H9 (cell line): ENCODE measurements around the gene CEP55. TPM values are rescaled to one million over a fixed set of nuclear protein-coding genes. Genes with fewer than 3 reads are reported as not detected.

Source experiments
- DNase-seq: peaks from one replicate; pipeline ENCODE4 v3.0.0-alpha.2; 2017
- H2AFZ ChIP-seq: one replicate; pipeline ENCODE4 v1.6.1; 2013; ENCODE audit warnings: mild to moderate bottlenecking, low read length, control low read depth, moderate library complexity
- H2AK5ac ChIP-seq: 2 replicates; pipeline ENCODE4 v1.6.1; 2013; ENCODE audit warnings: low read length, control low read depth, mixed read lengths; ENCODE audit not compliant: insufficient read length
- H2BK120ac ChIP-seq: one replicate; pipeline ENCODE4 v1.6.1; 2013; ENCODE audit warnings: low read depth, mild to moderate bottlenecking, low read length, control low read depth, inconsistent platforms; ENCODE audit not compliant: poor library complexity, severe bottlenecking
- H2BK12ac ChIP-seq: 2 replicates; pipeline ENCODE4 v1.6.1; 2013; ENCODE audit warnings: low read length, control low read depth, mixed read lengths, low read depth; ENCODE audit not compliant: insufficient read length
- H2BK15ac ChIP-seq: 2 replicates; pipeline ENCODE4 v1.6.1; 2013; ENCODE audit warnings: low read depth, low read length, control low read depth
- H2BK20ac ChIP-seq: one replicate; pipeline ENCODE4 v1.6.1; 2013; ENCODE audit warnings: low read depth, mild to moderate bottlenecking, low read length, control low read depth, inconsistent platforms; ENCODE audit not compliant: poor library complexity, severe bottlenecking
- H2BK5ac ChIP-seq: 2 replicates; pipeline ENCODE4 v1.6.1; 2013; ENCODE audit warnings: low read length, control low read depth, mixed read lengths; ENCODE audit not compliant: insufficient read length
- H3K14ac ChIP-seq: 2 replicates; pipeline ENCODE4 v1.6.1; 2013; ENCODE audit warnings: low read length, control low read depth; ENCODE audit not compliant: insufficient read depth
- H3K18ac ChIP-seq: 2 replicates; pipeline ENCODE4 v1.6.1; 2013; ENCODE audit warnings: low read depth, mild to moderate bottlenecking, mixed read lengths, low read length, control low read depth; ENCODE audit not compliant: insufficient read length
- H3K23ac ChIP-seq: 2 replicates; pipeline ENCODE4 v1.6.1; 2013; ENCODE audit warnings: low read length, control low read depth, mixed read lengths, low read depth; ENCODE audit not compliant: insufficient read length
- H3K23me2 ChIP-seq: 2 replicates; pipeline ENCODE4 v1.6.1; 2013; ENCODE audit warnings: low read depth, mild to moderate bottlenecking, mixed read lengths, low read length, control low read depth; ENCODE audit not compliant: insufficient read length, poor library complexity, severe bottlenecking
- H3K27ac ChIP-seq: 2 replicates; pipeline ENCODE4 v1.5.1; 2013; ENCODE audit warnings: low read length, control low read depth, mixed read lengths, low read depth; ENCODE audit not compliant: insufficient read length
- H3K27me3 ChIP-seq: 2 replicates; pipeline ENCODE4 v1.6.1; 2013; ENCODE audit warnings: low read length, control low read depth, inconsistent platforms; ENCODE audit not compliant: insufficient read depth
- H3K4ac ChIP-seq: 2 replicates; pipeline ENCODE4 v1.6.1; 2013; ENCODE audit warnings: low read depth, mild to moderate bottlenecking, control low read depth, inconsistent platforms, low read length, moderate library complexity
- H3K4me1 ChIP-seq: 2 replicates; pipeline ENCODE4 v1.6.1; 2013; ENCODE audit warnings: low read length, control low read depth, inconsistent platforms; ENCODE audit not compliant: insufficient read depth
- H3K4me2 ChIP-seq: 2 replicates; pipeline ENCODE4 v1.6.1; 2013; ENCODE audit warnings: low read length, control low read depth, mixed read lengths; ENCODE audit not compliant: insufficient read length, insufficient read depth
- H3K56ac ChIP-seq: 2 replicates; pipeline ENCODE4 v1.6.1; 2013; ENCODE audit warnings: low read depth, mild to moderate bottlenecking, mixed read lengths, low read length, control low read depth; ENCODE audit not compliant: insufficient read length
- H3K79me1 ChIP-seq: 2 replicates; pipeline ENCODE4 v1.6.1; 2013; ENCODE audit warnings: low read depth, mild to moderate bottlenecking, moderate library complexity, low read length, control low read depth, inconsistent platforms; ENCODE audit not compliant: insufficient read depth, poor library complexity, severe bottlenecking
- H3K79me2 ChIP-seq: 2 replicates; pipeline ENCODE4 v1.6.1; 2013; ENCODE audit warnings: low read length, control low read depth, inconsistent platforms; ENCODE audit not compliant: insufficient read depth
- H3K9ac ChIP-seq: 2 replicates; pipeline ENCODE4 v1.6.1; 2013; ENCODE audit warnings: low read length, control low read depth, mixed read lengths; ENCODE audit not compliant: insufficient read length; ENCODE audit errors: extremely low read depth
- H3K9me3 ChIP-seq: one replicate; pipeline ENCODE4 v1.6.1; 2013; ENCODE audit warnings: low read depth, low read length, inconsistent platforms; ENCODE audit not compliant: control insufficient read depth
- H3T11ph ChIP-seq: one replicate; pipeline ENCODE4 v1.6.1; 2013; ENCODE audit warnings: mild to moderate bottlenecking, low read length, control low read depth, inconsistent platforms
- H4K20me1 ChIP-seq: one replicate; pipeline ENCODE4 v1.6.1; 2013; ENCODE audit not compliant: control insufficient read depth, insufficient read length, insufficient read depth
- H4K5ac ChIP-seq: 2 replicates; pipeline ENCODE4 v1.6.1; 2013; ENCODE audit warnings: low read depth, mild to moderate bottlenecking, mixed read lengths, low read length, control low read depth; ENCODE audit not compliant: insufficient read length
- H4K8ac ChIP-seq: replicated peaks from 2 replicates; pipeline ENCODE4 v1.6.1; 2013; ENCODE audit warnings: low read length, control low read depth, mixed read lengths, low read depth; ENCODE audit not compliant: insufficient read length
- H4K91ac ChIP-seq: 2 replicates; pipeline ENCODE4 v1.6.1; 2013; ENCODE audit warnings: low read depth, mild to moderate bottlenecking, moderate library complexity, mixed read lengths, low read length, control low read depth; ENCODE audit not compliant: insufficient read length
- H3K27ac Mint-ChIP-seq, 3 experiments: 2 replicates in 2 of 3; 3 replicates in 1 of 3; pipeline ENCODE4 v1.8.0; 2020 to 2021; ENCODE audit warnings: mixed read lengths in 3 of 3, mild to moderate bottlenecking in 1 of 3, moderate library complexity in 1 of 3
- H3K27me3 Mint-ChIP-seq: 2 replicates; pipeline ENCODE4 v1.8.0; 2021; ENCODE audit warnings: low read depth, mild to moderate bottlenecking, moderate library complexity, mixed read lengths
- H3K36me3 Mint-ChIP-seq, 3 experiments: 2 replicates in 2 of 3; 3 replicates in 1 of 3; pipeline ENCODE4 v1.8.0; 2020 to 2021; ENCODE audit warnings: low read depth in 3 of 3, mixed read lengths in 3 of 3; ENCODE audit not compliant: insufficient read depth in 1 of 3
- H3K4me1 Mint-ChIP-seq, 2 experiments: 2 replicates each; pipeline ENCODE4 v1.8.0; 2020; ENCODE audit warnings: mixed read lengths in 2 of 2
- H3K4me3 Mint-ChIP-seq, 2 experiments: 2 replicates in 1 of 2; 3 replicates in 1 of 2; pipeline ENCODE4 v1.8.0; 2020 to 2021; ENCODE audit warnings: mild to moderate bottlenecking in 2 of 2, mixed read lengths in 2 of 2, moderate library complexity in 1 of 2
- H3K9me3 Mint-ChIP-seq, 2 experiments: 2 replicates in 1 of 2; 3 replicates in 1 of 2; pipeline ENCODE4 v1.8.0; 2020; ENCODE audit warnings: mild to moderate bottlenecking in 2 of 2, mixed read lengths in 2 of 2, moderate library complexity in 1 of 2
- WGBS: extraction: QIAGEN DNeasy Blood & Tissue Kit; methylation state at CpG from one replicate; pipeline ENCODE4 v1.1.7; 2013; ENCODE audit warnings: missing lambda C conversion rate, low lambda C conversion rate, mixed read lengths; ENCODE audit not compliant: insufficient read length; ENCODE audit errors: extremely low coverage; 5-methylcytosine and 5-hydroxymethylcytosine counted together
- total RNA-seq: library from RNA; stranded (reverse); gene quantifications from 2 replicates; pipeline ENCODE4 v1.2.1, GENCODE V29; 2021
- TF ChIP-seq, protein P1 (sequence below): fragments of 200-600 bp; sonication (generic); conservative IDR thresholded peaks from 3 replicates; pipeline ENCODE4 v1.8.0; 2021; ENCODE audit warnings: antibody characterized with exemption, mild to moderate bottlenecking

Gene CEP55
- total RNA-seq, 1 experiment from 2014 or later: 17.8 TPM

DNA sequence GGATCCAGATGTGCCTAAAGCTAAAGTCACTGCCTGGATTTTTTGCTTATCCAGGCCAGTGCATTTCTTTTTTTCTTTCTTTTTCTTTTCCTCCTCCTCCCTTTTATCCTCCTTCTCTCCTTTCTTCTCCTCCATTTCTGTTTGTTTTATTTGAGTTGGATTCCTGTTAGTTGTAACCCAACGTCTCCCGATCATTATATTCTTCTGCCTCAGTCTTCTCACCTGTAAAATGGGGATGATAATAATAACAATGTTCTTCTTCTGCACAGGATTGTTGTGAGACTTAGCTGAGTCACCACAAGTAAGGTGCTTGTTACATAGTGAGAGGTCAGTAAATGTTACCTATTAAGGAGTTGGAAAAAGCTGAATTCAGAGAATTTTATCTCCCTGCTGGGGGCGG is 56.4 kb downstream of the CEP55 start:
- Histone ChIP-seq H2BK5ac (no peak overlapping the region), H3K4ac (no peak overlapping the region), H2BK120ac (no peak overlapping the region), H3K4me2 (no peak overlapping the region), H3K27ac (no peak overlapping the region), H3K4me1 (peaks cover 2% of the 10 kb centered on the region; the same call in 1 of the 2 replicates), H3T11ph (no peak overlapping the region), H3K18ac (no peak overlapping the region), H3K79me2 (no peaks in the 10 kb centered on the region), H3K23ac (no peak overlapping the region), H4K20me1 (no peaks in the 10 kb centered on the region), H3K56ac (no peak overlapping the region), H3K79me1 (no peaks in the 10 kb centered on the region), H2AK5ac (no peak overlapping the region), H4K5ac (no peak overlapping the region), H3K23me2 (no peaks in the 10 kb centered on the region), H3K14ac (no peak overlapping the region), H3K9ac (no peak overlapping the region), H4K8ac (no peak overlapping the region), H2BK20ac (no peak overlapping the region), H4K91ac (no peak overlapping the region), H3K9me3 (no peaks in the 10 kb centered on the region), H2BK12ac (no peak overlapping the region), H2AFZ (no peak overlapping the region), H3K27me3 (no peaks in the 10 kb centered on the region), H2BK15ac (no peak overlapping the region)
- Mint-ChIP-seq H3K36me3 (no peaks in the 10 kb centered on the region), H3K27ac (no peak overlapping the region), H3K4me3 (no peak overlapping the region), H3K27me3 (peaks cover 8% of the 10 kb centered on the region), H3K9me3 (no peaks in the 10 kb centered on the region; a peak in 1 of 5 replicates), H3K4me1 (peaks cover 8 to 12% of the 10 kb centered on the region in 2 experiments)
- no peak for DNase-seq
- no CpG with 5 or more reads among the region's 3 CpGs for WGBS
- TF ChIP-seq, protein P1, sequence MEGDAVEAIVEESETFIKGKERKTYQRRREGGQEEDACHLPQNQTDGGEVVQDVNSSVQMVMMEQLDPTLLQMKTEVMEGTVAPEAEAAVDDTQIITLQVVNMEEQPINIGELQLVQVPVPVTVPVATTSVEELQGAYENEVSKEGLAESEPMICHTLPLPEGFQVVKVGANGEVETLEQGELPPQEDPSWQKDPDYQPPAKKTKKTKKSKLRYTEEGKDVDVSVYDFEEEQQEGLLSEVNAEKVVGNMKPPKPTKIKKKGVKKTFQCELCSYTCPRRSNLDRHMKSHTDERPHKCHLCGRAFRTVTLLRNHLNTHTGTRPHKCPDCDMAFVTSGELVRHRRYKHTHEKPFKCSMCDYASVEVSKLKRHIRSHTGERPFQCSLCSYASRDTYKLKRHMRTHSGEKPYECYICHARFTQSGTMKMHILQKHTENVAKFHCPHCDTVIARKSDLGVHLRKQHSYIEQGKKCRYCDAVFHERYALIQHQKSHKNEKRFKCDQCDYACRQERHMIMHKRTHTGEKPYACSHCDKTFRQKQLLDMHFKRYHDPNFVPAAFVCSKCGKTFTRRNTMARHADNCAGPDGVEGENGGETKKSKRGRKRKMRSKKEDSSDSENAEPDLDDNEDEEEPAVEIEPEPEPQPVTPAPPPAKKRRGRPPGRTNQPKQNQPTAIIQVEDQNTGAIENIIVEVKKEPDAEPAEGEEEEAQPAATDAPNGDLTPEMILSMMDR: no peak
